Mesendoderm (in vitro differentiated cells): ENCODE measurements around the gene ITGB3BP.

Experiments
- DNase-seq: peaks from one replicate; pipeline ENCODE4 v3.0.0; 2013
- H2AK5ac ChIP-seq: 2 replicates; pipeline ENCODE4 v1.6.1; 2013; ENCODE audit warnings: low read length, inconsistent platforms
- H2BK120ac ChIP-seq: 2 replicates; pipeline ENCODE4 v1.6.1; 2013; ENCODE audit warnings: low read depth, mild to moderate bottlenecking, low read length, moderate library complexity, mixed read lengths
- H2BK15ac ChIP-seq: replicated peaks from 2 replicates; pipeline ENCODE4 v1.6.1; 2013; ENCODE audit warnings: low read depth, mild to moderate bottlenecking, moderate library complexity
- H2BK5ac ChIP-seq: 2 replicates; pipeline ENCODE4 v1.6.1; 2013; ENCODE audit warnings: low read length, inconsistent platforms
- H3K18ac ChIP-seq: 2 replicates; pipeline ENCODE4 v1.6.1; 2013; ENCODE audit warnings: mild to moderate bottlenecking, low read length, mixed read lengths
- H3K23ac ChIP-seq: one replicate; pipeline ENCODE4 v1.6.1; 2013; ENCODE audit warnings: low read length
- H3K27ac ChIP-seq: 2 replicates; pipeline ENCODE4 v1.5.1; 2013; ENCODE audit warnings: low read depth, mild to moderate bottlenecking, inconsistent platforms, low read length, moderate library complexity
- H3K27me3 ChIP-seq: 2 replicates; pipeline ENCODE4 v1.6.1; 2013; ENCODE audit warnings: low read length, control low read depth, mild to moderate bottlenecking, inconsistent platforms; ENCODE audit not compliant: insufficient read depth, poor library complexity
- H3K36me3 ChIP-seq: 2 replicates; pipeline ENCODE4 v1.6.1; 2013; ENCODE audit warnings: low read length, inconsistent platforms; ENCODE audit not compliant: control insufficient read depth, insufficient read depth
- H3K4ac ChIP-seq: one replicate; pipeline ENCODE4 v1.6.1; 2013; ENCODE audit warnings: low read depth, mild to moderate bottlenecking, low read length, moderate library complexity
- H3K4me1 ChIP-seq: 2 replicates; pipeline ENCODE4 v1.6.1; 2013; ENCODE audit warnings: low read depth, low read length, inconsistent platforms; ENCODE audit not compliant: control insufficient read depth
- H3K4me2 ChIP-seq: 2 replicates; pipeline ENCODE4 v1.6.1; 2013; ENCODE audit warnings: low read length
- H3K4me3 ChIP-seq: 2 replicates; pipeline ENCODE4 v1.5.1; 2013; ENCODE audit warnings: mild to moderate bottlenecking, low read length
- H3K56ac ChIP-seq: one replicate; pipeline ENCODE4 v1.6.1; 2013; ENCODE audit warnings: low read length
- H3K79me1 ChIP-seq: 2 replicates; pipeline ENCODE4 v1.6.1; 2013; ENCODE audit warnings: low read length, inconsistent platforms
- H3K79me2 ChIP-seq: 2 replicates; pipeline ENCODE4 v1.6.1; 2013; ENCODE audit warnings: mild to moderate bottlenecking, low read length; ENCODE audit not compliant: control insufficient read depth, insufficient read depth
- H3K9ac ChIP-seq: 2 replicates; pipeline ENCODE4 v1.6.1; 2013; ENCODE audit warnings: low read length, inconsistent platforms
- H4K5ac ChIP-seq: one replicate; pipeline ENCODE4 v1.6.1; 2013; ENCODE audit warnings: low read length
- H4K8ac ChIP-seq: one replicate; pipeline ENCODE4 v1.6.1; 2013; ENCODE audit warnings: low read depth, mild to moderate bottlenecking, control low read depth, low read length, moderate library complexity
- WGBS: extraction: QIAGEN DNeasy Blood & Tissue Kit; methylation state at CpG from one replicate; pipeline ENCODE4 v1.1.7; 2013; ENCODE audit warnings: low lambda C conversion rate, missing lambda C conversion rate; ENCODE audit not compliant: insufficient coverage; ENCODE audit errors: extremely low coverage; 5-methylcytosine and 5-hydroxymethylcytosine counted together

The ITGB3BP gene

GRCh38 chr1:63458750-63459149 lies 64.3 kb downstream of the ITGB3BP start:
- Histone ChIP-seq H3K4me2 (no peak overlapping the region), H3K36me3 (no peaks in the 10 kb centered on the region), H3K4me1 (no peaks in the 10 kb centered on the region), H3K79me2 (no peaks in the 10 kb centered on the region), H3K79me1 (no peaks in the 10 kb centered on the region), H3K27ac (no peak overlapping the region), H3K4ac (no peak overlapping the region), H2BK5ac (no peak overlapping the region), H4K8ac (no peak overlapping the region), H3K4me3 (no peak overlapping the region), H2BK15ac (no peak overlapping the region), H3K18ac (no peak overlapping the region), H3K56ac (no peak overlapping the region), H4K5ac (no peak overlapping the region), H3K9ac (no peak overlapping the region), H2BK120ac (no peak overlapping the region), H2AK5ac (no peak overlapping the region), H3K27me3 (no peaks in the 10 kb centered on the region), H3K23ac (no peak overlapping the region)
- DNase-seq: no peak

GRCh38 chr1:63454269-63454668 lies 68.8 kb downstream of the ITGB3BP start:
- Histone ChIP-seq H3K27me3 (no peaks in the 10 kb centered on the region), H3K4me3 (no peak overlapping the region), H4K8ac (no peak overlapping the region), H3K4me1 (no peaks in the 10 kb centered on the region), H2AK5ac (no peak overlapping the region), H3K4me2 (no peak overlapping the region), H3K79me2 (no peaks in the 10 kb centered on the region), H4K5ac (no peak overlapping the region), H3K18ac (no peak overlapping the region), H3K56ac (no peak overlapping the region), H3K9ac (no peak overlapping the region), H2BK15ac (no peak overlapping the region), H3K23ac (no peak overlapping the region), H3K27ac (no peak overlapping the region), H3K79me1 (no peaks in the 10 kb centered on the region), H2BK120ac (no peak overlapping the region), H3K36me3 (no peaks in the 10 kb centered on the region), H3K4ac (no peak overlapping the region), H2BK5ac (no peak overlapping the region)
- DNase-seq: peak; percentile 33

GRCh38 chr1:63453232-63453631 lies 69.8 kb downstream of the ITGB3BP start:
- WGBS: no CpG with 5 or more reads among the region's 2 CpGs
- no peak overlapping the region for H3K4me2 ChIP-seq
- no peaks in the 10 kb centered on the region for H3K4me1 ChIP-seq
- no peak overlapping the region for H3K56ac ChIP-seq
- no peak overlapping the region for H3K18ac ChIP-seq
- no peaks in the 10 kb centered on the region for H3K27me3 ChIP-seq
- no peak overlapping the region for H2BK5ac ChIP-seq
- no peak for DNase-seq
- no peak overlapping the region for H3K4me3 ChIP-seq
- H3K4ac ChIP-seq: no peak overlapping the region
- no peaks in the 10 kb centered on the region for H3K79me1 ChIP-seq
- H2AK5ac ChIP-seq: no peak overlapping the region
- H3K27ac ChIP-seq: no peak overlapping the region
- no peak overlapping the region for H2BK15ac ChIP-seq
- H3K79me2 ChIP-seq: no peaks in the 10 kb centered on the region
- no peaks in the 10 kb centered on the region for H3K36me3 ChIP-seq
- H2BK120ac ChIP-seq: no peak overlapping the region
- no peak overlapping the region for H3K23ac ChIP-seq
- H4K8ac ChIP-seq: no peak overlapping the region
- H3K9ac ChIP-seq: no peak overlapping the region
- H4K5ac ChIP-seq: no peak overlapping the region

DNA sequence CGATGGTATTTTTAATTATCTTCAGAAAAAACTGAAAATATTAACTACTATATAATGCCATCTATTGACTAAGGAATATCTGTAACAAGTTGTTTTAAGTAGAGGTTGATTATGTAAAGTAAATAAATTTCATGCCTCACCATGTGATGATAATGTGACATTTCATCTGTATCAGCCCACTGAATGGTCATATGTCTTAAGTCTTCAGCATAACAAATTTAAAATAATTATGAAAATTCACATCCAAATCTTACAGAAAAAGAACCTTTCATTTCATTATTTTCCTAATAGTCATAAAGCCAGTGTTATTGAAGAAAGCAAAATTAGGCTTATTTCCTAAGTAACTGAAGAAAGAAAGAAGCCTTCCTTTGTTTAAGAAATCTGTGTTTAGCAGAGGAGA lies 72.6 kb downstream of the ITGB3BP start:
- no peak overlapping the region for H3K9ac ChIP-seq
- H4K8ac ChIP-seq: no peak overlapping the region
- no peak overlapping the region for H3K56ac ChIP-seq
- no peak overlapping the region for H2BK15ac ChIP-seq
- H3K23ac ChIP-seq: no peak overlapping the region
- no peaks in the 10 kb centered on the region for H3K27me3 ChIP-seq
- H3K18ac ChIP-seq: no peak overlapping the region
- no peaks in the 10 kb centered on the region for H3K36me3 ChIP-seq
- H3K79me2 ChIP-seq: no peaks in the 10 kb centered on the region
- H3K27ac ChIP-seq: no peak overlapping the region
- no CpG with 5 or more reads among the region's 1 CpG for WGBS
- H3K79me1 ChIP-seq: no peaks in the 10 kb centered on the region
- no peaks in the 10 kb centered on the region for H3K4me1 ChIP-seq
- H4K5ac ChIP-seq: no peak overlapping the region
- H3K4me3 ChIP-seq: no peak overlapping the region
- no peak overlapping the region for H3K4me2 ChIP-seq
- no peak overlapping the region for H3K4ac ChIP-seq
- DNase-seq: no peak
- no peak overlapping the region for H2BK5ac ChIP-seq
- no peak overlapping the region for H2BK120ac ChIP-seq
- no peak overlapping the region for H2AK5ac ChIP-seq

- Histone ChIP-seq H3K36me3 (no peaks in the 10 kb centered on the region), H3K23ac (no peak overlapping the region), H2BK5ac (no peak overlapping the region), H3K4me1 (no peaks in the 10 kb centered on the region), H3K4me2 (no peak overlapping the region), H3K27me3 (no peaks in the 10 kb centered on the region), H4K5ac (no peak overlapping the region), H3K4me3 (no peak overlapping the region), H4K8ac (no peak overlapping the region), H3K79me2 (no peaks in the 10 kb centered on the region), H3K56ac (no peak overlapping the region), H2AK5ac (no peak overlapping the region), H3K79me1 (no peaks in the 10 kb centered on the region), H3K4ac (no peak overlapping the region), H2BK120ac (no peak overlapping the region), H2BK15ac (no peak overlapping the region), H3K9ac (no peak overlapping the region), H3K18ac (no peak overlapping the region), H3K27ac (no peak overlapping the region)
- DNase-seq: no peak
- WGBS: no CpG with 5 or more reads among the region's 3 CpGs
Observed at GRCh38 chr1:63448731-63449246, 74.2 kb downstream of the ITGB3BP start.

DNA sequence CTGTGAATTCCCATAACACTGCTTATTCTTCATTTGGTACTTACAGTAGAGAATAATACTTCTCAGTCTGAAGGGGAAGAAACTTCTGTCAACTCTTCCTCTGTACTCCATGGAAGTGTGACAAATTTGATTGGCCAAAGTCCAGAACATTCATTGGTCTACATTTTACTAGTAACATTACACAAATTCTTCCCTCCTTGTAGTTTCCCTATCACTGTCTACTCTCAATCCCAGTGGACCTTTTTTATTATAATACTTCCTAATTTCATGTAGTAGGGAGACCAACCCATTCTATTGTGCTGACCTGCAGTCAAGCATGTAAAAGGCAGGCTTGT lies 80.9 kb downstream of the ITGB3BP start:
- H3K79me1 ChIP-seq: no peaks in the 10 kb centered on the region
- H3K79me2 ChIP-seq: no peaks in the 10 kb centered on the region
- no peak overlapping the region for H2AK5ac ChIP-seq
- no peak overlapping the region for H2BK15ac ChIP-seq
- H3K36me3 ChIP-seq: no peaks in the 10 kb centered on the region
- DNase-seq: no peak
- H3K4me1 ChIP-seq: no peaks in the 10 kb centered on the region
- no peak overlapping the region for H3K4me3 ChIP-seq
- no peak overlapping the region for H3K9ac ChIP-seq
- H3K4ac ChIP-seq: no peak overlapping the region
- no peak overlapping the region for H2BK5ac ChIP-seq
- no peak overlapping the region for H4K5ac ChIP-seq
- no peak overlapping the region for H3K27ac ChIP-seq
- no peaks in the 10 kb centered on the region for H3K27me3 ChIP-seq
- no peak overlapping the region for H3K4me2 ChIP-seq
- H4K8ac ChIP-seq: no peak overlapping the region
- no peak overlapping the region for H3K56ac ChIP-seq
- no peak overlapping the region for H3K23ac ChIP-seq
- H2BK120ac ChIP-seq: no peak overlapping the region
- no peak overlapping the region for H3K18ac ChIP-seq
